H9 (cell line): ENCODE data around the gene CCDC150. TPM values are rescaled to one million over a fixed set of nuclear protein-coding genes. Genes with fewer than 3 reads are reported as not detected.

ENCODE experiments used
- DNase-seq: peaks from one replicate; pipeline ENCODE4 v3.0.0-alpha.2; 2017
- H2AFZ ChIP-seq: one replicate; pipeline ENCODE4 v1.6.1; 2013; ENCODE audit warnings: mild to moderate bottlenecking, low read length, control low read depth, moderate library complexity
- H2AK5ac ChIP-seq: 2 replicates; pipeline ENCODE4 v1.6.1; 2013; ENCODE audit warnings: low read length, control low read depth, mixed read lengths; ENCODE audit not compliant: insufficient read length
- H2BK120ac ChIP-seq: one replicate; pipeline ENCODE4 v1.6.1; 2013; ENCODE audit warnings: low read depth, mild to moderate bottlenecking, low read length, control low read depth, inconsistent platforms; ENCODE audit not compliant: poor library complexity, severe bottlenecking
- H2BK12ac ChIP-seq: 2 replicates; pipeline ENCODE4 v1.6.1; 2013; ENCODE audit warnings: low read length, control low read depth, mixed read lengths, low read depth; ENCODE audit not compliant: insufficient read length
- H2BK15ac ChIP-seq: 2 replicates; pipeline ENCODE4 v1.6.1; 2013; ENCODE audit warnings: low read depth, low read length, control low read depth
- H2BK20ac ChIP-seq: one replicate; pipeline ENCODE4 v1.6.1; 2013; ENCODE audit warnings: low read depth, mild to moderate bottlenecking, low read length, control low read depth, inconsistent platforms; ENCODE audit not compliant: poor library complexity, severe bottlenecking
- H2BK5ac ChIP-seq: 2 replicates; pipeline ENCODE4 v1.6.1; 2013; ENCODE audit warnings: low read length, control low read depth, mixed read lengths; ENCODE audit not compliant: insufficient read length
- H3K14ac ChIP-seq: 2 replicates; pipeline ENCODE4 v1.6.1; 2013; ENCODE audit warnings: low read length, control low read depth; ENCODE audit not compliant: insufficient read depth
- H3K18ac ChIP-seq: 2 replicates; pipeline ENCODE4 v1.6.1; 2013; ENCODE audit warnings: low read depth, mild to moderate bottlenecking, mixed read lengths, low read length, control low read depth; ENCODE audit not compliant: insufficient read length
- H3K23ac ChIP-seq: 2 replicates; pipeline ENCODE4 v1.6.1; 2013; ENCODE audit warnings: low read length, control low read depth, mixed read lengths, low read depth; ENCODE audit not compliant: insufficient read length
- H3K23me2 ChIP-seq: 2 replicates; pipeline ENCODE4 v1.6.1; 2013; ENCODE audit warnings: low read depth, mild to moderate bottlenecking, mixed read lengths, low read length, control low read depth; ENCODE audit not compliant: insufficient read length, poor library complexity, severe bottlenecking
- H3K27ac ChIP-seq: 2 replicates; pipeline ENCODE4 v1.5.1; 2013; ENCODE audit warnings: low read length, control low read depth, mixed read lengths, low read depth; ENCODE audit not compliant: insufficient read length
- H3K27me3 ChIP-seq: 2 replicates; pipeline ENCODE4 v1.6.1; 2013; ENCODE audit warnings: low read length, control low read depth, inconsistent platforms; ENCODE audit not compliant: insufficient read depth
- H3K4ac ChIP-seq: 2 replicates; pipeline ENCODE4 v1.6.1; 2013; ENCODE audit warnings: low read depth, mild to moderate bottlenecking, control low read depth, inconsistent platforms, low read length, moderate library complexity
- H3K4me1 ChIP-seq: 2 replicates; pipeline ENCODE4 v1.6.1; 2013; ENCODE audit warnings: low read length, control low read depth, inconsistent platforms; ENCODE audit not compliant: insufficient read depth
- H3K4me2 ChIP-seq: 2 replicates; pipeline ENCODE4 v1.6.1; 2013; ENCODE audit warnings: low read length, control low read depth, mixed read lengths; ENCODE audit not compliant: insufficient read length, insufficient read depth
- H3K56ac ChIP-seq: 2 replicates; pipeline ENCODE4 v1.6.1; 2013; ENCODE audit warnings: low read depth, mild to moderate bottlenecking, mixed read lengths, low read length, control low read depth; ENCODE audit not compliant: insufficient read length
- H3K79me1 ChIP-seq: 2 replicates; pipeline ENCODE4 v1.6.1; 2013; ENCODE audit warnings: low read depth, mild to moderate bottlenecking, moderate library complexity, low read length, control low read depth, inconsistent platforms; ENCODE audit not compliant: insufficient read depth, poor library complexity, severe bottlenecking
- H3K79me2 ChIP-seq: 2 replicates; pipeline ENCODE4 v1.6.1; 2013; ENCODE audit warnings: low read length, control low read depth, inconsistent platforms; ENCODE audit not compliant: insufficient read depth
- H3K9ac ChIP-seq: 2 replicates; pipeline ENCODE4 v1.6.1; 2013; ENCODE audit warnings: low read length, control low read depth, mixed read lengths; ENCODE audit not compliant: insufficient read length; ENCODE audit errors: extremely low read depth
- H3K9me3 ChIP-seq: one replicate; pipeline ENCODE4 v1.6.1; 2013; ENCODE audit warnings: low read depth, low read length, inconsistent platforms; ENCODE audit not compliant: control insufficient read depth
- H3T11ph ChIP-seq: one replicate; pipeline ENCODE4 v1.6.1; 2013; ENCODE audit warnings: mild to moderate bottlenecking, low read length, control low read depth, inconsistent platforms
- H4K20me1 ChIP-seq: one replicate; pipeline ENCODE4 v1.6.1; 2013; ENCODE audit not compliant: control insufficient read depth, insufficient read length, insufficient read depth
- H4K5ac ChIP-seq: 2 replicates; pipeline ENCODE4 v1.6.1; 2013; ENCODE audit warnings: low read depth, mild to moderate bottlenecking, mixed read lengths, low read length, control low read depth; ENCODE audit not compliant: insufficient read length
- H4K8ac ChIP-seq: replicated peaks from 2 replicates; pipeline ENCODE4 v1.6.1; 2013; ENCODE audit warnings: low read length, control low read depth, mixed read lengths, low read depth; ENCODE audit not compliant: insufficient read length
- H4K91ac ChIP-seq: 2 replicates; pipeline ENCODE4 v1.6.1; 2013; ENCODE audit warnings: low read depth, mild to moderate bottlenecking, moderate library complexity, mixed read lengths, low read length, control low read depth; ENCODE audit not compliant: insufficient read length
- H3K27ac Mint-ChIP-seq, 3 experiments: 2 replicates in 2 of 3; 3 replicates in 1 of 3; pipeline ENCODE4 v1.8.0; 2020 to 2021; ENCODE audit warnings: mixed read lengths in 3 of 3, mild to moderate bottlenecking in 1 of 3, moderate library complexity in 1 of 3
- H3K27me3 Mint-ChIP-seq: 2 replicates; pipeline ENCODE4 v1.8.0; 2021; ENCODE audit warnings: low read depth, mild to moderate bottlenecking, moderate library complexity, mixed read lengths
- H3K36me3 Mint-ChIP-seq, 3 experiments: 2 replicates in 2 of 3; 3 replicates in 1 of 3; pipeline ENCODE4 v1.8.0; 2020 to 2021; ENCODE audit warnings: low read depth in 3 of 3, mixed read lengths in 3 of 3; ENCODE audit not compliant: insufficient read depth in 1 of 3
- H3K4me1 Mint-ChIP-seq, 2 experiments: 2 replicates each; pipeline ENCODE4 v1.8.0; 2020; ENCODE audit warnings: mixed read lengths in 2 of 2
- H3K4me3 Mint-ChIP-seq, 2 experiments: 2 replicates in 1 of 2; 3 replicates in 1 of 2; pipeline ENCODE4 v1.8.0; 2020 to 2021; ENCODE audit warnings: mild to moderate bottlenecking in 2 of 2, mixed read lengths in 2 of 2, moderate library complexity in 1 of 2
- H3K9me3 Mint-ChIP-seq, 2 experiments: 2 replicates in 1 of 2; 3 replicates in 1 of 2; pipeline ENCODE4 v1.8.0; 2020; ENCODE audit warnings: mild to moderate bottlenecking in 2 of 2, mixed read lengths in 2 of 2, moderate library complexity in 1 of 2
- CTCF ChIP-seq: fragments of 200-600 bp; sonication (generic); conservative IDR thresholded peaks from 3 replicates; pipeline ENCODE4 v1.8.0; 2021; ENCODE audit warnings: antibody characterized with exemption, mild to moderate bottlenecking
- WGBS: extraction: QIAGEN DNeasy Blood & Tissue Kit; methylation state at CpG from one replicate; pipeline ENCODE4 v1.1.7; 2013; ENCODE audit warnings: missing lambda C conversion rate, low lambda C conversion rate, mixed read lengths; ENCODE audit not compliant: insufficient read length; ENCODE audit errors: extremely low coverage; 5-methylcytosine and 5-hydroxymethylcytosine counted together
- total RNA-seq: library from RNA; stranded (reverse); gene quantifications from 2 replicates; pipeline ENCODE4 v1.2.1, GENCODE V29; 2021

CCDC150 gene
- total RNA-seq, 1 experiment from 2014 or later: 26.2 TPM

- Histone ChIP-seq H4K91ac (no peak overlapping the region), H3K14ac (no peak overlapping the region), H3K4ac (no peak overlapping the region), H3K9me3 (no peaks in the 10 kb centered on the region), H3K4me2 (no peak overlapping the region), H3K27ac (no peak overlapping the region), H2BK20ac (no peak overlapping the region), H4K5ac (no peak overlapping the region), H2BK5ac (no peak overlapping the region), H3K79me1 (no peaks in the 10 kb centered on the region), H3K27me3 (no peaks in the 10 kb centered on the region), H4K8ac (no peak overlapping the region), H3K23ac (no peak overlapping the region), H4K20me1 (no peaks in the 10 kb centered on the region), H2BK15ac (no peak overlapping the region), H2AFZ (no peak overlapping the region), H2AK5ac (no peak overlapping the region), H3K56ac (no peak overlapping the region), H3K4me1 (peaks cover 2% of the 10 kb centered on the region; the same call in 1 of the 2 replicates), H3K79me2 (no peaks in the 10 kb centered on the region), H3K23me2 (no peaks in the 10 kb centered on the region), H2BK120ac (no peak overlapping the region), H3K9ac (no peak overlapping the region), H3T11ph (no peak overlapping the region), H2BK12ac (no peak overlapping the region), H3K18ac (no peak overlapping the region)
- Mint-ChIP-seq H3K9me3 (no peaks in the 10 kb centered on the region), H3K27me3 (no peaks in the 10 kb centered on the region), H3K4me3 (no peak overlapping the region), H3K4me1 (peaks cover 2 to 10% of the 10 kb centered on the region in 2 experiments; a peak in 3 of 4 replicates), H3K36me3 (peaks cover 0 to 4% (median 0%) of the 10 kb centered on the region in 3 experiments; a peak in 2 of 7 replicates), H3K27ac (no peak overlapping the region)
- no CpG with 5 or more reads among the region's 1 CpG for WGBS
- TF ChIP-seq CTCF: no peak
- DNase-seq: no peak
Measured at GRCh38 chr2:196747400-196747799, 107.9 kb downstream of the CCDC150 start.
